ENCODE results near the gene EIF3A.
"Not testable (repeated sequence)": the region's sequence is repeated elsewhere in the genome, so short reads cannot be mapped to it uniquely, and the experiment has no call there.

Gene EIF3A

DNA sequence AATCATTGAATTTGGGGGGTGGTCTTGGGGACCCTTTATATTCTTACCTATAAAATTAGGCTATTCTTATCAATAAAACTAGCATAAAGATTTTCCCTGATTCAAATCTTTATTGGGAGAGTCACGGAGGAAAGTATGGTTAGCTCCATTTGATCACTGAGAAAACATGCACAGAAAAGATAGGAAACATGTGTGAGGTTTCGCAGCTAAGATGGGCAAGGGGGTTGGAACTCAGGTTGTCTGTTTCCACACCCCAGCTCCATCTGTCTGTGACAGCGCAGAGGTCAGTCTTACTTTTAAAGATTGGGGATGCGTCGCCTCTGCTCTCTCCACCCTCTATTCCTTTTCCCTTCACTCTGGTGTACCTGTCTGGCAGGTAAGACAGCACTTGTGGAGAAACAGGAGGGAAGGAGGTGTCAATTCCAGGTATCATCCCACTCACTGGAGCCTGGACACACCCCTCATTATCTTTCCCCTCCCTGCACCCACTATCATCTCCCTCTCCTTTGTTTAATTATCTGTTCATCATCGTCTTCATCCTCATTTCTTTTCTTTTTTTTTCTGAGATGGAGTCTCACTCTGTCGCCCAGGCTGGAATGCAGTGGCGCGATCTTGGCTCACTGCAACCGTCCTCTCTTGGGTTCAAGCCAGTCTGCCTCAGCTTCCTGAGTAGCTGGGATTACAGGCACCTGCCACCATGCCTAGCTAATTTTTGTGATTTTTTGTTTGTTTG is 20.9 kb upstream of the EIF3A start:
- no peak for DNase-seq

DNA sequence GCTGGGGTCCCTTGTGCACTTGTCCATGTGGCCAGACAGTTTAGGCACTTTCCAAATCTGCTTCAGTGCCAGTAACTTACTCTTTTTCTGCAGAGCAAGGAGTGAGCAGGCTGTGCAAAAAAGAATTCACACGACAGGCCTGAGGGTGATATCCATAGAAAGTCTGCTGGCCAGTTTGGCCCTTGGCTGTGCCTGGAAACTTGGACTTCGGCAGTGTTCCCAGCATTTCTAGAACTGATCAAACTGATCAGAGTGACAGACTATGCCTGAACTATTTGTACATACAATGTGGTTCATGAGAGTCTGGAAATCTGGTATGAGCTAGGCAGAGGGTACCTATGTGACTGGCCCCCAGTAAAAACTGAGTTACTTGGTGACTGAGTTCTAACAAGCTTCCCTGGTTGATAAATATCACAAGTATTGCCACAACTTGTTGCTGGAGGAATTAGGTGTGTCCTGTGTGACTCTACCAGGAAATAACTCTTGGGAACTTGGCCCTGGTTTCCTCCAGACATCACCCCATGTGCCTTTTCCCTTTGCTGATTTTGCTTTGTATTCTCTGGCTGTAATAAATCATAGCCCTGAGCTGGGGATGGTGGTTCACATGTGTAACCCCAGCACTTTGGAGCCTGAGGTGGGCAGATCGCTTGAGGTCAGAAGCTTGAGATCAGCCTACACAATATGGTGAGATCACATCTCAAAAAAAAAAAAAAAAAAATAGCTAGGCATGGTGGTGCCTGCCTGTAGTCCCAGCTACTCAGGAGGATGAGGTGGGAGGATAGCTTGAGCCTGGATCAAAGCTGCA is 20.0 kb upstream of the EIF3A start:
- no peak for DNase-seq

DNA sequence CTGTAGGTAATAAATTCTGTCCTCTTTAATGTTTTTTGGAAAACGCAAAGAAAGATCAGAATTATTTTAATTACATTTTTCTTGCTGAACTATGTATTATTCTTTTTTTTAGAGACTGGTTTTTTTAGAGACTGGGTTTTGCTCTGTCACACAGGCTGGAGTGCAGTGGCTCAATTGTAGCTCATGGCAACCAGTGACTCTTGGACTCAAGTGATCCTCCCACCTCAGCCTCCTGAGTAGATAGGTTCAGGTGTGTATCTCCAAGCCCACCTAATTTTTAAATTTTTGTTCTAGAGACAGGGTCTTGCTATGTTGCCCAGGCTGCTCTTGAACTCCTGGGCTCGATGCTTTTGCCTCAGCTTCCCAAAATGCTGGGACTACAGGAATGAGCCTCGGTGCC is 18.0 kb upstream of the EIF3A start:
- no peak for DNase-seq

DNA sequence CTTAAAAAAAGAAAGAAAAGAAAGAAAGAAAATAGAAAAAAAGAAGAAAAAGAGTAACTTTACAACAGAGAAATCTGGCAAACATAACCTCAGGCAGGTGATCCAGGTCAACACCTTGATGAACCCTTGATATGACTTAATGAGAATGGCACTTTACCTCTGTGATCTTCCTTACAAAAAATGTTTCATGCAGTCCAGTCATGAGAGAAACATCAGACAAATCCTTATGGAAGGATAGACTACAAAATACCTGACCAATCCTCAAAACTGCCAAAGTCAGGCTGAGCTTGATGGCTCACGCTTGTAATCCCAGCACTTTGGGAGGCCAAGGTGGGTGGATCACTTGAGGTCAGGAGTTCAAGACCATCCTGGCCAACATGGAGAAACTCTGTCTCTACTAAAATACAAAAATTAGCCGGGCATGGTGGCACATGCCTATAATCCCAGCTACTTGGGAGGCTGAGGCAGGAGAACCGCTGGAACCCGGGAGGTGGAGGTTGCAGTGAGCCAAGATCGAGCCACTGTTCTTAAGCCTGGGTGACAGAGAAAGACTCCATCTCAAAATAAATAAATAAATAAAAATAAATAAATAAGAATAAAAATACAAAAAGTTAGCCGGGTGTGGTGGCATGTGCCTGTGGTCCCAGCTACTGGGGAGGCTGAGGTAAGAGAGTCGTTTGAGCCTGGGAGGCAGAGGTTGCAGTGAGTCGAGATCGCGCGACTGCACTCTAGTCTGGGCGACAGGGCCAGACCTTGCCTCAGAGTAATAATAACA is 16.2 kb upstream of the EIF3A start:
- DNase-seq: not testable (repeated sequence)

DNA sequence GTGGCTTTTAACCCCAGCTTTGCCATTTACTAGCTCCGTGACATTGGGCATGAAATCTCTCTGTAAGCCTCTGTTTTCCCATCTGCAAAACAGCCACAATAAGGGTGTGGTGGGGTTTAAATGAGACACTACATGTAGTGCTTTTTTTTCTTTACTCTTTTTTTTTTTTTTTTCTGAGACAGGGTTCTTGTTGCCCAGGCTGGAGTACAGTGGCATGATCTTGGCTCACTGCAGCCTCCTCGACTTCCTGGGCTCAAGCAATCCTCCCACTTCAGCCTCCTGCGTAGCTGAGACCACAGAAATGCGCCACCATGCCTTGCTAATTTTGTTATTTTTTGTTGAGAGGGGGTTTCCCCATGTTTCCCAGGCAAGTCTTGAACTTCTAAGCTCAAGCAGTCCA is 15.0 kb upstream of the EIF3A start:
- no peak for DNase-seq

DNA sequence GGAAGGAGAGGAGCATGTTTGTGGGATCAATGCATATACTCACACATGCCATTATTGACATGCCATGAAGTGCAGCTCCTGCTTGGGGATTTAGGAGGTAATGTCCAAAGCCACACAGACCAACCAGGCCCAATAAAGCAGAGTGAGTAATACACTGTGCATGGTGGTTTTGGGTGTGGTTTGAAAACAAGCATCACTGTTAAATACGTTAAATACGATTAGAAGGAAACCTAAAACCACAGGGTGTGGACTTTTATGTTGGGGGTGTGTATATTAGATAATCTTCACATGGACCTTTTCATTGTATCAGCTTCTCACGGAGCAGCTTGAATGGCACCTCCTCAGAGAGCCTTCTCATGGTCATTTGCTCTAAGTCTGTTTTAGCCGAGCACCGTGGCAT is 10.4 kb upstream of the EIF3A start:
- no peak for DNase-seq

DNA sequence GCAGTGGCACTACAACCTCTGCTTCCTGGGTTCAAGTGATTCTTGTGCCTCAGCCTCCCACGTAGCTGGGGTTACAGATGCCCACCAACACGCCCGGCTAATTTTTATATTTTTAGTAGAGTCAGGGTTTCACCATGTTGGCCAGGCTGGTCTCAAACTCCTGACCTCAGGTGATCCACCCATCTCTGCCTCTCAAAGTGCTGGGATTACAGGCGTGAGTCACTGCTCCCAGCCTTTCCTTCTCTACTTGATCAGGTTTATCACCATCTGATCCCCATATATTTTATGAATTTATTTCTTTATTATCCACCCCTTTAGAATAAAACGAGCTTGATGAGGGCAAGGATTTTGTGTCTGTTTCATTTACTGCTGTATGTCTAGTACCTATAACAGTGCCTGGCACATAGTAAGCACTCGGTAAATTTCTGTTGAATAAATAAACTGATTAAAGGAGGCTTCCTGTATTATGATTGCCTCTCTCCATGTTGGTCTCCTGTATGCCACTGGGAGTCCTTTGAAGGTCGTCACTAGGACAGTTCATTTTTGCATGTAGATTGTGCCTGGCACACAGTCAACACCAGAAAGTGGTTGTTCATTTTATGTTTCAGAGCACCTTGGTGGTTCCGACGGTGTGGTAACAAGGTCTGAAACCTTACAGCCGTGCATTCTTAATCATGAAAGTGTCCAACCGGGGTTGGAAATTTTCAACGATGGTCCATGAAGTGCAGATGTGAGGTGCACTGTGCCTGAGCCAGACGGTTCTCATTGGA is 9.6 kb upstream of the EIF3A start:
- peak; percentile 58 for DNase-seq

DNA sequence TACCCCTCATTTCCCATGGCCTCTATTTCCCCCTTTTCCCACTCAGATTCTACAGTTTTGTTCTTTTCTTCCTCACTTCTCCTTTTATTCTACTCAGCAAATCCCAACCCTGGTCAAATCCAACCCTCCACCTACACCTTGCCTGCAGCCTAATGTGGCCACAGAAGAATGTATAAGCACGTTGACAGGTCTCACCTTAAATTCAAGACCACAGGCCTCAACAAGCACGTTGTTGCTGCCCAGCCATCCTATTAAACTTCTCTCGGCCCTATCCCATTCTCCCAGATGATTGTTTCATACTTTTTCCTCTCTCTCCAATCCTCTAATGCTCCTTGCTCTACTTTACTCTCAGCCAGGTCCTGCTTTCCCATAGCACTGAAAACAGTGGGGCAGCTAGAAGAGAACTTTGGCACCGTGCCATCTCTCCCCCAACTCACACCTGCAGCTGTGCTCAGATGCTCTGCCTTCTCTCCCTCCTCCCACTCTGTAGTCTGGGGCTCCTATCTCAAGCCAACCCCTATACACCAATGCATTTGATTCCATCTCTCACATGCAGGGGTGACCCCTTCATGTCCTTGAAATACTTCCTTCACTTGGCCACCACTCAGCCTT is 6.8 kb upstream of the EIF3A start:
- no peak for DNase-seq

DNA sequence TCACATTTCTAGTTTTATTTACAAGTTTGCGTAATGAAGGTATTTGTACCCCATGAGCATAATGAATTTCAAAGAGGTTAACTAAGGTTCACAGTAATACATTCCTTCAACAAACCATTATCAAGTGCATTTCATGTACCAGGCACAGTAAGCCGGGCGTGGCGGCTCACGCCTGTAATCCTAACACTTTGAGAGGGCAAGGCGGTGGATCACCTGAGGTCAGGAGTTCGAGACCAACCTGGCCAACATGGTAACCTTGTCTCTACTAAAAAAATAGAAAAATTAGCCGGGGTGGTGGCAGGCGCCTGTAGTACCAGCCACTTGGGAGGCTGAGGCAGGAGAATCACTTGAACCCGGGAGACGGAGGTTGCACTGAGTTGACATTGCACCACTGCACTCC is 4.3 kb upstream of the EIF3A start:
- DNase-seq: no peak

DNA sequence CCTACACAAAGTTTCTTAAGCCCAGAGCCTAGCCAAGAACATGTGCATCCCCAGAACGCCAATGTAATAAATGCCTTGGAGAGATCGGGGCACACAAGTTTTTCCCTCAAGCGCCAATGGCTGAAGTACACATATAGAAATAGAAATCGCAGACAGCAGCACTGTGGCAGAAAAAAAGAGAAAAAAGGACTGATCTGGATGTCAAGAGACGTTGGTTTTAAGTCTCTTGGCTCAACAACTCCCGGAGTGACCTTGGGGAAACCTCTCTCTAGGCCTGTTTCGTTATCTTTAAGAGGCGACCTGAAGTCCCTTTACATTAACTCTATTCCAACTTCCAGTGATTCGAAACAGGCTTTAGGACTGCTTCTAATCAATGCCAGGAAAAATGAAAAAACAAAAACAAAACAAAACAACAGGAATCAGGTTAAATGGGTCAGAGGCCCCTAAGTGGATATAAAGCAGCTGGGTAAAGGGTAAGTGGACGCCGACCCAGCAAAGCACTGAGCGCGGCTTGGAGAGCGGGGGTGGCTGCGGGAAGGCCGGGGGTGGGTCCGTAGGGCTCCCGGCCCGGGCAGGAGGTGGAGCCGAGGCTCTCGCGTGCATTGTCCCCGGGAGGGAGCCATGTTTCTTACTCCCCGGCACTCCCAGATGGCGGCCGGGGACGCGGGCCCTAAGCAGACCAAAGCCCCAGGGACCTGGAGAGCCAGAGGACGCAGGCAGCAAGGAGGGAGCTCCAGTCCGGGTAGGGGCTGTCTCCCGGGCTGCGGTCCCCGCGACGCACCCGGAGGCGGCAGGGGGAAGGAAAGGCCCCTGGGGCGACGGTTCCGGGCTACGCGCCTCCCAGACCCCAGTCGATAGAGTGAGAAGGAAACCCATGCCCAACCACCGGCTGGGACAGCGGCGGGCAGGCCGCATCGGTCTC is 757 bp downstream of the EIF3A start:
- peak; percentile 81 for DNase-seq

DNA sequence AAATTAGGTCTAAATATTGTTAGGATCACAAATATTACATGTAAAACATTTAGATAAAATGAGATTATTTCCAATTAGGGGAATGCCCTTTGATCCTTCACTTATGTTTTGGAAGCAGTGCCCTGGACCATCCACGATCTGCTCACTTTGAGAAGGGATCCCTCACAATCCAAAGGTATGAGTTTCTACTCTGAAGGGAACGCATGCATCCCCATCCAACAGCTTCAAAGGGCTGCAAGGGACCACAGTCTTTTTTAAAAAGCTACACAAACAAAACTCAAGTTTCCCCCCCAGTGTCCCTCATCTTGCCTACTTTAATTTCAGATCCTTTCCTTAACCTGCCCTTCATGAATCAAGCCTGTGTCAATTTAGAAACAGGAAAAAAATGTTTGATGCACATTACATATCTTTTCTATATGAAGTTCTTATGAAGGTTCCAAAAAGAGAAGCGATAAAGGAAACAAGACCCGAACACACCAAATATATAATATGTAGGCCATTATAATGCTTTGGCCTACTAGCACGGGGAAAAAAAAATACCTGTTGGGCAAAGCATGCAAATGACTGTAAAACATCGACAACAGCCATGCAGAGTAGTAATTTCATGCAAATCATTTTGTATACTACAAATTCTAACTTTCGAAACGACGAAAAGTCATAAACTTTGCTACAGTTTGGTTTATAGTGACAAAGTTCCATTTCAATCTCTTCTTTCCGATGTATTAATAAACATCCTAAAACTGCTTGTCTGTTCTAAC is 2.0 kb downstream of the EIF3A start:
- DNase-seq: no peak

DNA sequence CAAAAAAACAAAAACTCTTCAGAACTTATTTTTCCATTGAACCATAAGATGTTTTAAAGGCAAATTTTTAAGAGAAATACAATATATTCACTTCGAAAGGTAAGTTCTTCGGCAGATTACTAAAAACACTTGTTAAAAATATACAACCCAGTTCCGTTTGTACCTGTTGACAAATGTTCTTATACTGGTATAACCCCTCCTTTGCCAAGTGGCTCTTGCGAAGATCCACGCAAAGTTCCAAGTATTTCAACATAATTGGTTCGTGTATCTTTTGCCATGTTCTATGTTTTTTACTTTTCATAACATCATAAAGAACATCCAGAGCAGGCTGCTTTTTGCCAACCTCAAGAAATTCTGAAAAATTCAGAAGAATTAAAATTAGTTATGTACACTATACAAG is 7.0 kb downstream of the EIF3A start:
- no peak for DNase-seq

DNA sequence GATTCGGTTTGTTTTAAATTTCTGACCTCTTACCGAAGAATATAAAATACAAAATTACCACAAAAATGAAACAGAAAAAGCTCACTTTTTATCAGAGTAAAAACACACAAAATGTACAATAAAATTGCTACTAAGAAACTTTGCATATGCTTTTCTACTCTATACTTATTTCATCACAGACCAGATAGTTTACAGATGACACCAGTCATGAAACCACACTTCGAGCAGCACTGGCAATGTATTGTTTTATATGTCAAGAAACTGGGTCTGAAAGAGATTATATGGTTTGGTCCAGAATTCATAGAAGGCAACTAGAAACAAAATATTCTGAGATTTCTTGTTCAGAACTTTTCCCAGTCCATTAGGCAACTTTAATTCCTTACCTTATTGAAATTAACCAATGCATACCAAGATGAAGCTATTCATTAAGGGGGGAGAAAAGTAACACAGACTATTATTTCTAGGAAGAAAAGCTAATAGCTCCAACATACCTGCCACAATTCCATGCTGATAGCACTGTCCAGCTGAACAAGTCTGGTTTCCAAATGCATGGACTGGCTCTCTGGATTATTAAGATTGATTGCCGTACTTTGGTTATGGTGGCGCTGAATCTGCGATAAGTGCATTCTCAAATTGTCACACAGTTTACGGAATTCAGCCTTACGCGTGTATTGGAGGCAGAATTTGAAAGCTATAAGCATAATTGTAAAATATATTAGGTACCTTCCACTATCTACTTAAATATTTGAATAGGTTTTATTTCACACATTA is 10.0 kb downstream of the EIF3A start:
- DNase-seq: no peak

DNA sequence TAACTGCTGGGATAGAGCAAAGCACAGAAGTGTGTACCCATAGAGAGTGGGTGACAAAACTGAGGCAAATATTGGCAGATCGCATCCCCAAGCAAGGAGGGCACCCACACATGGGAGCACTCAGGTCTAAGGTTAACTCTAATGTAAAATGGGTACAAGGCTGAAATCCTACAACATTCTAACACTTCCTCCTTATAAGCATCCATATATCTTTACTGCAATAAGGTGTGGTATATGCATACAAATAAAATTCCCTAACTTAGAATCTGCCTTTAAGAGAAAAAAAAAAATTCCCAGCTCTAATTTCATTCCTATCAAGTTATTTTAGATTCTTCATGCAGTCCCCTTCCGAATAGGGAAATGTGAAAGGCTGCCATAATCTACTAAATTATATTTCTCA is 18.7 kb downstream of the EIF3A start:
- no peak for DNase-seq

DNA sequence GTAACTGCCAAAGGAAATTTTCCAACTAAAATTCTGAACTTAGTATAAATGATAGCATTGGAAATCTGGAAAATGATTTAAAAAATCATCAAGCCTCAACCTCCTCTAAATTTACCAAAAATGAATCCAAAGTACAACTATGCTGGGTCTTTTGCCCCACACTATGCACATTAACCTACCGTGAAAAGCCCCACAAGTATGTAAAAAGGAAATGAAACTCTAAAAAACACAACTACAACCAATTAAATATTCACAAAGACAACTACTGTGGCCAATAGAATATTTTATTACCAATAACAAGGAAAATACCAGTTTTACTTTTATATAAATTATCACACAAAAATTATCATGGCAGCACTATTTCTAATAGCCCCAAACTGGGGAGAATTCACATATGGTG is 19.3 kb downstream of the EIF3A start:
- no peak for DNase-seq

DNA sequence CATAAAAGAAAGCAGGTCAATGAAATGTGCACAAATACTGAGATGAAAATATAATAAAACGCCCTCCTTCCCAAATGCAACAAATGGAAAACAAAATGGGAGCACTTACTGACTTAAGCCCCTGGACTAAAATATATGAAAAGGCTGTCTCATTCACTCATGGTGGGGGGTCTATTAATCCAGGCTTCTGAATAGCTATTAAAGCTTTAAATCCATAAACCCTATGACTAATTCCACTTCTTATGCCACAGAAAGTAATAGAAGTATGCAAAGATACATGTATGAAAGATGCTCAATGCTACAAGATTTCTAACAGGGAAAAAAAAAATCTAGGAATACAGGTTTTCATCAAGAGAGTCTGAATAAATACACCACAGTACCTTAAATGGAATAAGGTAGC is 20.5 kb downstream of the EIF3A start:
- no peak for DNase-seq

DNA sequence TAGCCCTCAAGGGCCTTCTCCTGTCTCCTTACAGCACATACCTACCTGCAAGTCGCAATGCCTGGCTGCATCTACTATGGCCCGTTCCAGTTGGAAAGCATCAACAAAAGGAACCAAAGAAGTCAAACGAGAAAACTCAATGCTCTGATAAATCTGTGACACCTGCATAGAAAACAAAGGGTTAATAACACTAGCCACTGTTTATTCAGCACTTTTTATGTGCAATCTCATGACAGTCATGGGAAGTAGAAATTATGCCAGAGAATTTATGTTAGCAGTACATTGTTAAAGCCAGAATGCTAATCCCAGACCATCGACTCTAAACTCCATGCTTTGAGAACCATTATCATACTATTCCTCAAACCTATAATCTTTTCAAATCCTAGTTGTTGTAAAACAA is 21.1 kb downstream of the EIF3A start:
- DNase-seq: no peak

DNA sequence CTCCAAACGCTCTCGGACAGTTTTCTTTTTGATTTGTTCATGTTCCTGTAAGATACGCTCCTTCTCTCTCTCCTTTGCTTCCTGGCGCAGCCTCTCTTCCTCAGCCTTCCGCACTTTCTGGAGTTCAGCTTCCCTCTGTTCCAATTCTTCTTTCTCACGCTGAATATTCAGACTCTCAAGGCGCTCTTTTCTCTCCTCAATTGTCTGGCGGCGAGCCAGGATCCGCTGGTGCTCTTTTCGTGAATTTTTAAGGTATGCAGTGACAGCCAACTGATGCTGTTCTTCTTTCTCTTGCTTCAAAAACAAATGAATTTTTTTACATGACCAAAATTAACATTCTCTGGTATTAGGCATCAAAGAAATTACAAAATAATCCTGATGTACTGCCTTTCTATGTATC is 22.6 kb downstream of the EIF3A start:
- no peak for DNase-seq

DNA sequence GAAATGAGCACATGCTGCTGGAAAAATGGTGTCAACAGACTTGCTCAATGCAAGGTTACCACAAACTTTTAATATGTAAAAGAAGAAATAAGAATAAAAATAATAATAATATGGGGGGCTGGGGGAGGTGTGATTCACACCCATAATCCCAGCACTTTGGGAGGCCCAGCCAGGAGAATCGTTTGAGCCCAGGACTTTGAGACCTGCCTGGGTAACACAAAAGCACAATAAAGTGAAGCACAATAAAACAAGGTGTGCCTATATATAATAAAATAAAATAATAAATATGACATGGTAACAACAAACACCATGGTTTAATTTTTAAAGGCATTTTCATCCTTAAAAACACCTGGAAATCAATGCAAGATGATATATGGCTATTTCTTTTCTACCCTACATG is 25.1 kb downstream of the EIF3A start:
- no peak for DNase-seq

DNA sequence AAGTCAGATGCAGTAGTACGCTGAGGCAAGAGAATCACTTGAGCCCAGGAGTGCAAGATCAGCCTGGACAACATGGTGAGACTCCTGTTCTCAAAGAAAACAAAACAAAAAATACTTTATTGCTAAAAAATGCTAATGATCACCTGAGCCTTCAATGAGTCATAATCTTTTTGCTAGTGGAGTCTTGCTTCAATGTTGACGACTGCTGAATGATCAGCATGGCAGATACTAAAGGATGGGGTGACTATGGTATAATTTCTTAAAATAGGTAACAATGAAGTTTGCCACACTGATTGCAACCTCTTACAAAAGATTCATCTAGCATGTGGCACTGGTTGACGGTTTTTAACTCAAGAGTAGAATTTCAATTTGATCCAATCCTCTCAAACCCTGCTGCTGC is 28.8 kb downstream of the EIF3A start:
- DNase-seq: no peak

All from activated CD4-positive, alpha-beta T cell treated with anti-CD3 and anti-CD28 coated beads for 48 hours (primary cell).